CD4-positive, alpha-beta T cell treated with Interleukin-10 for 1 hour (primary cell): ENCODE data around the gene GRIK4.
"Not testable (repeated sequence)": the region's sequence is repeated elsewhere in the genome, so short reads cannot be mapped to it uniquely, and the experiment has no call there.

ENCODE experiments used
- DNase-seq: peaks from one replicate; pipeline ENCODE4 v3.0.0-alpha.2; 2020

GRIK4 gene, protein sequence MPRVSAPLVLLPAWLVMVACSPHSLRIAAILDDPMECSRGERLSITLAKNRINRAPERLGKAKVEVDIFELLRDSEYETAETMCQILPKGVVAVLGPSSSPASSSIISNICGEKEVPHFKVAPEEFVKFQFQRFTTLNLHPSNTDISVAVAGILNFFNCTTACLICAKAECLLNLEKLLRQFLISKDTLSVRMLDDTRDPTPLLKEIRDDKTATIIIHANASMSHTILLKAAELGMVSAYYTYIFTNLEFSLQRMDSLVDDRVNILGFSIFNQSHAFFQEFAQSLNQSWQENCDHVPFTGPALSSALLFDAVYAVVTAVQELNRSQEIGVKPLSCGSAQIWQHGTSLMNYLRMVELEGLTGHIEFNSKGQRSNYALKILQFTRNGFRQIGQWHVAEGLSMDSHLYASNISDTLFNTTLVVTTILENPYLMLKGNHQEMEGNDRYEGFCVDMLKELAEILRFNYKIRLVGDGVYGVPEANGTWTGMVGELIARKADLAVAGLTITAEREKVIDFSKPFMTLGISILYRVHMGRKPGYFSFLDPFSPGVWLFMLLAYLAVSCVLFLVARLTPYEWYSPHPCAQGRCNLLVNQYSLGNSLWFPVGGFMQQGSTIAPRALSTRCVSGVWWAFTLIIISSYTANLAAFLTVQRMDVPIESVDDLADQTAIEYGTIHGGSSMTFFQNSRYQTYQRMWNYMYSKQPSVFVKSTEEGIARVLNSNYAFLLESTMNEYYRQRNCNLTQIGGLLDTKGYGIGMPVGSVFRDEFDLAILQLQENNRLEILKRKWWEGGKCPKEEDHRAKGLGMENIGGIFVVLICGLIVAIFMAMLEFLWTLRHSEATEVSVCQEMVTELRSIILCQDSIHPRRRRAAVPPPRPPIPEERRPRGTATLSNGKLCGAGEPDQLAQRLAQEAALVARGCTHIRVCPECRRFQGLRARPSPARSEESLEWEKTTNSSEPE

DNA sequence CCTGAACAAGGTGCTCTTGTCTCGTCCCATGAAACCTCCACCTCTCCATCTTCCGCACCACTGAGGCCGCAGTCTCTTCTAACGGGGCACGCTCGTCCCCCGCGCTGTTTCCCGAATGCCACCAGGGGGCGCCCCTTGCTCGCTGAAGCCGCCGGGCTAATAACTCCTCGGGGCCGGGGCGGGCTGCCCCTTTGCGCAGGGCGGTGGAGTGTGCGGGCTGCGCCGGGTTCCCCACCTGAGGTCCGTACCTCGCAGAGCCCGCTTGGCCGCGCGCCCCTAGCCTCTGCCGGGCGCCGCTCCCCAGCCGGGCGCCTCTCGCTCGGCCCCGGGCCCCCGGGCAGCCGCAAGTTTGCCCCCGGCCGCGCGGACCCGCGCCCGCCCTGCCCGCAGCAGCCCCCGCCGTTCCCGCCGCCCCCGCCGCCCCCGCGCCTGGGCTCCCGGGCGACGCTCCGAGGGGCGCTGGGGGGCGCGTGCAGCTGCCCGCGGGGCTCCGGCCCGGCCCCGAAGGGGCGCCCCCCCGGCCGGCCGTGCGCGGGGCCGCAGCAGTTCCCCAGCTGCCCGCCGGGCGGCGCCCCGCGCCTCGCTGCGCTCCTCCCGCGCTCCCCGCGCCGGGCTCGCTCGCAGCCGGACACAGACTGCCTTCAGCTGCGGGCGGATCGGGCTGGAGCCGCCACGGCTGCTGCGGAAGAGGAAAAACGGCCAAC is at the start of gene GRIK4:
TSS of gene GRIK4 (plus strand) at position 633 of the 704 bp plus-strand sequence. CDS start 148,571 bp downstream, outside the sequence.
- DNase-seq = peak; percentile 63

DNA sequence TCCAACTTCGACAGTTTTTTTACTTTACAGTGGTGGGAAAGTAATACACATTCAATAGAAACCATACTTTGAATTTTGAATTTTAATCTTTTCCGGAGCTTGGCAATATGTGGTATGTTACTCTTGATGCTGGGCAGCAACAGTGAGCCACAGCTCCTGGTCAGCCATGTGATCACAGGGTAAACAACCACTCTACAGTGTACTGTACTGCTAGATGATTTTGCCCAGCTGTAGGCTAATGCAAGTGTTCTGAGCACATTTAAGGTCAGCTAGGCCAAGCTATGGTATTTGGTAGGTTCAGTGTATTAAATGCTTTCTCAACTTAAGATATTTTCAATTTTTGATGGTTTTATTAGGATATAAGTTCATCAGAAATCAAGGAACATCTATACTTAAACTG is 48.7 kb upstream of the GRIK4 start:
- DNase-seq = no peak

DNA sequence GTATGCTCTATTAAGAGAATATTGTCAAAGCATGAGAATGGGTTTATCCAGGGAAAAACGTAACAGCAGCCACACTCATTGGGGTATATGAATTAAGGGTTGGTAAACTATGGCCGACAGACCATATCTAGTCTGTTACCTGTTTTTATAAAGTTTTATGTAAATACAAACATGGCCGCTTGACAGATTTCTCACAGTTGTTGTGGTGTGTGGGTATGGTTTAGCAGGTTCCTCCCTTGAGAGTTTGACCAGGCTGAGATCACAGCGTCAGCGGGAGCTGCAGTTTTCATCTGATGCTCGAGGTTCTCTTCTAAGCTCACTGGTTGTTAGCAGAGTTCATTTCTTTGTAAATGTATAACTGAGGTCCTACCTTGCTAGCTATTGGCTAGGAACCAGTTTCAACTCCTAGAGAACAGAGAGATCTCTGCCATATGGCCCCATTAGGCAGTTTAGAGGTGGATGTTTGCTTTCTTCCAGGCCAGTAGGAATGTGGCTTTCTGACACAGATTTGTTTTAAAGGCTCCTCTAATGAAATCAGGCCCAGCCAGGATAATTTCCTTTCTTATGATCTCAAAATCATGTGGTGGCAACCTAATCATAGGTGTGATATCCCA is 45.5 kb upstream of the GRIK4 start:
- no peak for DNase-seq

DNA sequence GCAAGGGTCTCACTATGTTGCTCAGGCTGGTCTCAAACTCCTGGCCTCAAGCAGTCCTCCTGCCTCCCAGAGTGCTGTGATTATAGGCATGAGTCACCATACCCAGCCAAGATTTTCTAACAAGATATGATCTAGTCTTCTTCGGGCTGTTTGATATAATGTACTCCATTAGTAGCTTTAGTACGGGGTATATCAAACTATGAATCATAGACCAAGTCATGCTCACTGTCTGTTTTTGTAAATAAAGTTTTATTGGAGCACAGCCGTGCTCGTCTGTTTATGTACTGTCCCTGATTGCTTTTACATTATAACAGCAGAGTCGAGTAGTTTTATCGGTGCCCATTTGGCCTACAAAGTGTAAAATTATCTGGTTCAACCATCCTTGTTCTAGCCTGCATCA is 43.9 kb upstream of the GRIK4 start:
- DNase-seq = no peak

- no peak for DNase-seq
Measured at GRCh38 chr11:120471131-120471530, 40.4 kb upstream of the GRIK4 start.

DNA sequence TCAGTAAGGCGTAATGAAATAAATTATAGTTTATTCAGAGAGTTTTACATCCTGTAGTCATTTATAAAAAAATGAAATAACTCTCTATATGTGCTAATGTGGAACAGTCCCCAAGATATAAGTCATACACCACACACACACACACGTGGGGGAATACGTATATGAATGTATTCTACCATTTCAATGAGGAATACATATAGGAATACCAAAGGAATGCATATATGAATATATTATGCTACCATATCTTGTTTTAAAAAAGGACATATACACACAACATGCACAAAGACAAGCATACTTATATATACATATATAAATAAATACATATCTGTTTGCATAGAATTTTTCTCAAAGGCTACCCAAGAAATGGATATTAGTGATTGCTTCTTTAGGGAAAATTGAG is 39.6 kb upstream of the GRIK4 start:
- DNase-seq = no peak

DNA sequence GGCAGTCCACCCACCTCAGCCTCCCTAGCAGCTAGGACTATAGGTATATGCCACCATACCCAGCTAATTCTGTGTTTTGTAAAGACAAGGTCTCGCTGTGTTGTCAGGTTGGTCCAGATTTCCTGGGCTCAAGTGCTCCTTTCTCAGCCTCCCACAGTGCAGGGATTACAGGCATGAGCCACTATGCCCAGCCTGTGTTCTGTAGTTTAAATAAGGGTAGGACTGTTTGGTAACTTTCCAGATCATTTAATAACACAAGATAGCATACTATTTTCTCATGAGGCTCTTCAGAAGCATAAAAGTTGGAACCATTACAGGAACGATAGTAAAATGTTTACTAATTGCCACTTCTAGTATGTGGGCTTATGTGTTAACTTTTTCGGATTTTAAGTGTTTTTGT is 38.0 kb upstream of the GRIK4 start:
- DNase-seq = no peak

DNA sequence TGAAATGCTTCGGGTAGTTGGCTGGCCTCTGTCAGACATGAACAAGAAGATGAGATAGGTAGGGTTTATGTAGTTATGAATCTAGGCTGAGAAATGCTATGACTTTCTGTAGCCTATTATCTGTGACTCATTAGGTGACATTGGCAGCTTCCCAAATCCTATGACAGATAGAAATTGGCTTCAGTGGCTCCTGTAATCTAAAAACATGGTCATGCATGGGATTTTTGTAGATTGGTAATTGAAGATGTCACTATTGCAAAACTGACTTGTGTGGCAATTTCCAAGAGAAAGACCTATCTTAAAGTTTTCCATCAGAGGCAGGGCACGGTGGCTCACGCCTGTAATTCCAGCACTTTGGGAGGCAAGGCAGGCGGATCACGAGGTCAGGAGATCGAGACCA is 29.4 kb upstream of the GRIK4 start:
- no peak for DNase-seq

- no peak for DNase-seq
Measured at GRCh38 chr11:120484722-120485121, 26.8 kb upstream of the GRIK4 start.

GRCh38 chr11:120486138-120486537 is 25.4 kb upstream of the GRIK4 start:
- DNase-seq = no peak

GRCh38 chr11:120489799-120490198 is 21.7 kb upstream of the GRIK4 start:
- DNase-seq = no peak

DNA sequence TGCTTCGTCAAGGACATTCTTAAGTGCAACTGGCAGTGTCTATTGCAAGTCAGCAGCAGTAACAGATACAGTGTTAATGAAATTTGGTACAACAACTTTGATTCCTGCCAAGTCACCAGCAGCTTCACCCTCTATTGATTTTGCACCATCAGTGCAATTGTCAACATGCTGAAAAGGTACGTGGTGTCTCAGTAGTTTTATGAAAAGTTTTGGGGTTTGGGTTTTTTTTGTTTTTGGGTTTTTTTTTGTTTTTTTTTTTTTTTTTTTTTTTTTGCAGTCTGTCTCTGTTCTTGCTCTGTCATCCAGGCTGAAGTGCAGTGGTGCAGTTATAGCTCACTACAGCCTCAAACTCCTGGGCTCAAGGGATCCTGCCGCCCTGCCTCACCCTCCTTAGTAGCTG is 19.1 kb upstream of the GRIK4 start:
- DNase-seq = no peak

GRCh38 chr11:120494595-120494994 is 17.0 kb upstream of the GRIK4 start:
- no peak for DNase-seq

DNA sequence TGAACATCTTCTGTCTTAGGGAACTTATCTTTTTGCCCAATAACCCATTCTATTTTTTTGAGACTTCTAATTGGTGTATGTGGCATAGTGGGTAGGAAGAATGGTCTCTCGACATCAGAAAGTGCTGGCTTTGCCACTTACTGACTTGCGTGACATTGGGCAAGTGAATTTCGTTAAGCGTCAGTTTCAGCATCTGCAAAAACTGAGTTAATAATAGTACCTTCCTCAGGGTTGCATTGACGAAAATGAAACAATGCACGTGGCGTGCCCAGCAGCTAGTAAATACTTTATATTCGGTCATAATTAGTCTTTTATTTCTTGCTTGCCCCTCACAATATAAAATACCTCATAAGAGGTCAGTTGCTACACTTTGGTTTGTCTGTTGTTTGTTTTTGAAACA is 12.5 kb upstream of the GRIK4 start:
- DNase-seq = no peak

GRCh38 chr11:120499859-120500258 is 11.7 kb upstream of the GRIK4 start:
- no peak for DNase-seq

DNA sequence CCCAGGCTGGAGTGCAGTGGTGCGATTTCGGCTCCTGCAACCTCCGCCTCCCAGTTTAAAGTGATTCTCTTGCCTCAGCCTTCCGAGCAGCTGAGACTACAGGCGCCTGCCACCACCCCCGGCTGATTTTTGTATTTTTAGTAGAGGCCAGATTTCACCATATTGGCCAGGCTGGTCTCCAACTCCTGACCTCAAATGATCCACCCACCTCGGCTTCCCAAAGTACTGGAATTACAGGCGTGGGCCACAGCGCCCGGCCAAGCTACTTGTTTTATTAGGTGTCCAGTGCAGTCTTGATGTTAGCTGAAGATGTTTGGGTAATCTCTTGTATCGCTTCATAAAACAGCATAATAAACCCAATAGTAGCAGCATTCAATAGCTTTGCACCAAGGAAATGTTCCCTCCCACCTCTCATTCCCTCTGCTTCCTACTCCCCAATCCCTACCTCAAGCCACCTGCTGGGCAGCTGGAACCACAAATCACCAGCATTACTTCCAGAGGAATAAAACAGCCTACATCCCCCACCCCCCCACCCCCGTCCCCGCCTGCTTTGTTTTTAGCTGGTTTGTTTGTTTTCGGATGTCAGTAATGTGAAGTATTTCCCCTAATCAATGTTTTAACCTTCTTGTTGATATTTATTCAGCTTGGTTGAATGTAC is 11.0 kb upstream of the GRIK4 start:
- DNase-seq = no peak

DNA sequence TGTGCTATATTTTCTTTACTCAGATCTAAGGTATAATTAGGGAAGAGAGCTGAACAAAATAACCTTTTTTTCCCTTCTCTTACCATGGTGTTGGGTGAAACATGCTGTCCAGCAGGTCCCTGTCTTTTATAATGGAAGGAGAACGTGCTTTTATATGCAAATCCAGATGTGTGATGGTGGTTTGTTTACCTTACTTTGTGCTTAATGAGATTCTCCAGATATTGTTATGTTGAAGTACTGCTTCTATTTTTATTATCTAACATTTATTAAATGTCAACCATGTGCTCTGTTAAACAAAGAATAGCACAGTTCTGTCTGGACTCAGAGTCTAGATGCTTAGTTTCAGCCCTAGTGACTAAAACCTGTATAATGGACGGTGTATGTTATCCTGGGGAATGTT is 10.1 kb upstream of the GRIK4 start:
- no peak for DNase-seq

- DNase-seq = no peak
Measured at GRCh38 chr11:120501976-120502755, 9.4 kb upstream of the GRIK4 start.

DNA sequence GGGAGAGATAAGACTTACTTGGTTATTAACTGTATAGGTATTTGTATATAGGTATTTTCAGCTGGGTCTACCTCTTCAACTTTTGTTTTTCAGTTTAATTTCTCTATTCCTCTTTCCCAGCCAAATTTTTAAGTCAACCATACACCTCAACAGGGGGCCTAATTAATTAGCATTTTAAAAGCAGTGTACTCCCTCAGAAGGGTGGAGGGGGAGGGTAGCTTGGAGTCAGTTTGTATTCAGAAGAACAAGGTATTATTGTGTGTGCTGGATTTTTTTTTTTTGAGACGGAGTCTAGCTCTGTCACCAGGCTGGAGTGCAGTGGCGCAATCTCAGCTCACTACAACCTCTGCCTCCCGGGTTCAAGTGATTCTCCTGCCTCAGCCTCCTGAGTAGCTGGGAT is 8.0 kb upstream of the GRIK4 start:
- DNase-seq = not testable (repeated sequence)

DNA sequence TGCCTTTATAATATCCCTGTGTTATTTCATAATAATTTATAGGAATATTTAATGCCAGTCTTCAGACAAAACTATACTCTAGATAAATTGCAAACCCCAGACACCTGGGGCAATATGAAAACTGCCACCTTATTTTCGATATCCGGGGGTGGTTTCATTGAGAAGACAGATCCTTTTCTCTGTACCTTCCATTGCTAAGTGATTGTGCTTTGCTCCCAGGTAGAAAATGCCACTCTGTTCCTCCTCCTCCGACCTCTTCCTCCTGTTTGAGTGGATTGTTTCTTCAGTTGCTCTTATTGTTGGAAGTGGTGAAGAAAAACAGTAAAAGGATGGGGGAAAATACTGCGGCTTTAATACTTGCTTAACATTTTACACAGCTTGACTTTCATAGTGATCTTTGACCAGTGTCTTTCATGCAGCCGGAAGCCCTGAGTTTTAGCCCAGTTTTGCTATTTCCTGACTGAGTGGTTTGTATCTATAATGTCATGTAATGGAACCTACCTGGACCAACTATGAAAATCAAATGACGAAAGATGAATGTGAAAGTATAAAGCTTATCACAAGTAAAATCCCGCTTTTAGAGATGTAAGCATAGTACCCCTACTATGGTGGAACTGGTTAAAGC is 5.6 kb upstream of the GRIK4 start:
- DNase-seq = no peak
